ENCODE measurements around the gene TOP2A.

GRCh38 chr17:40412880-40413279 is 4.8 kb downstream of the TOP2A start:
- TF ChIP-seq POLR2AphosphoS5 (IDR thresholded peaks at IDR 0.05; ENCODE audit: low read depth, low read length) = no peak
- TF ChIP-seq POLR2A (IDR thresholded peaks at IDR 0.05; ENCODE audit: low read depth, low read length) = no peak
- no peak for TF ChIP-seq SPI1 (IDR thresholded peaks at IDR 0.05; ENCODE audit: low read depth, low read length)
